ENCODE measurements around the gene CA5A.

The CA5A gene

GRCh38 chr16:87963400-87963799 is 27.1 kb upstream of the CA5A start:
- DNase-seq (ENCODE audit: low read depth in 2 of 2) = peak; percentile 50 to 56

GRCh38 chr16:87961623-87962022 is 25.3 kb upstream of the CA5A start:
- no peak for DNase-seq (ENCODE audit: low read depth in 2 of 2)

DNA sequence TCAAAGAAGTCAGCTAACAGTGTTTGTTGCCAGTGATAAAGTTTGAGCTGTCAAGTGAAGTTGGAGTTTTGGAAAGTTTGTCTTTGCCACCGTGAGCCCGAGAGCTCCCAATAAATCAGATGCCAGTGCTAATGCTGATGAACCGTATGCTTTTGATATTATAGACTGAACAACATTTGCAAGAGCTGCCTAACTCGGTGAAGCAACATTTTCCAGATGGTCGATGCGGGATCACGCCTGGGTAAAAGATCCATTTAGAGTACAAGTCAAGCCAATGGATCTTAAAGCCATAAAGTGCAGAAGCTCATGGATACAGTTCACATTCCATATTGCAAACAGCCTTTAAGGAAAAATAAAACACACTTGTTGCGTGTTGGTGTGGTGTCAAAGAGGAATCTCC is 24.5 kb upstream of the CA5A start:
- DNase-seq (ENCODE audit: low read depth in 2 of 2) = no peak

DNA sequence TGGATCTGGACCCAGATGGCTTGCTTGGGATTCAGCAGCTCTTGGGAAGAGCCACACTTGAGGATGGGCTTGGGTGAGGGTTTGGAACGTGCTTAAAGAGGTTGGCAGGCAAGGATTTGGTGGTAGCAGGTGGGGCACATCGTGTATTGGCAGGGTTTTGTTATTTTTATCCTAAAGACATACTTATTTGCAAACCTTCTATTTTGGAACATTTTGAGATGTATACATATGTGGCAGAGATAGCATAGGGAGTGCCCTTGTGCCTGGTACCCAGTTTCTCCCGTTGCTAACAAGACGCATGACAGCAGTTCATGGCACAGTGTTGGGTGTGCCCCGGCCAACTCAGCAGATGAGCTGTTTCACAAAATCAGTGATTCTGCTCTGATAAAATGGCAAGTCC is 24.0 kb upstream of the CA5A start:
- no peak for DNase-seq (ENCODE audit: low read depth in 2 of 2)

DNA sequence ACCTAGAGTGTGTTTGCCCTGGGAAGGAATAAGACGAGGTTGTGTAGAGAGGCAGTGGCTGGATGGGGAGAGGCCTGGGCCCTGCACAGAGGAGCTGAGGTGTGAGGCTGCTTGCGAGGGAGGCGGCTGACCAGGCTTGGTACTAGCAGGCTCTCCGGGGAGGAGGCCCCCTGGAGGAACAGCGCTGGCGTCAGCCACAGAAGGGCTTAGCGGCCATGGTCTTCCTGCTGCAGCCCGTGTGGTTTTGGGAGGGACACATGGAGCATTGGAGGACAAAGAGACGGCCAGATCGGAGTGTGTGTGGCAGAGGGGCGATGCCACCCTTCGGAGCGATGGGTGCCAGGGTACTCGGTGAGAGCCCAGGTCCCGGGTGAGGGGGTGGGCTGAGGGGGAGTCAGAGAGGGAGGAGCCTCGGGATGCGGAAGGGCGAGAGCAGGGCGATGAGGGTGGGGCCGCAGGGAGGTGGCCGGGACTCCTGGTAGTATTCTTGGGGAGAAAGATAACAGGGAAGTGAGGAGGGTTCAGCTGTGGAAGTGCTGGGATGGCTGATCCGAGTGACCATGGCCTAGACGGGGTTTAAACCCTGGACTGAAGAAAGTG is 23.2 kb upstream of the CA5A start:
- DNase-seq (ENCODE audit: low read depth in 2 of 2) = no peak

DNA sequence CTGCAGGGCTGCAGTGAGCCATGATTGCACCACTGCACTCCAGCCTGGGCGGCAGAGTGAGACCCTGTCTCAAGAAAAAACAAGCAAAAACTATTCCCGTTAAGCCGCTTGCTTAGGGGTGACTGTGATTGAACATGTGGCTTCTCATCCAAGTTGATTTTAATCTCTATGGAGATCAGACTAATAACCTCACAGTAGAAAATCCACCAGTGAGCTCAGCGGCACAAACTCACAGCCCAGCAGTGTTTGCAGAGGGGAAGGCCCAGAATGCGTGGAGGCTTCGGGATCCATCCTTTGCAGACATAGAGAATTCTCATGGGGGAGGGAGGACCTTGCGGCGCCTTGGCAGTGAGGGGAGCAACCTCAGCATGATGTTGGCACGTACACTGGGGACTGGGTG is 22.3 kb upstream of the CA5A start:
- no peak for DNase-seq (ENCODE audit: low read depth in 2 of 2)

DNA sequence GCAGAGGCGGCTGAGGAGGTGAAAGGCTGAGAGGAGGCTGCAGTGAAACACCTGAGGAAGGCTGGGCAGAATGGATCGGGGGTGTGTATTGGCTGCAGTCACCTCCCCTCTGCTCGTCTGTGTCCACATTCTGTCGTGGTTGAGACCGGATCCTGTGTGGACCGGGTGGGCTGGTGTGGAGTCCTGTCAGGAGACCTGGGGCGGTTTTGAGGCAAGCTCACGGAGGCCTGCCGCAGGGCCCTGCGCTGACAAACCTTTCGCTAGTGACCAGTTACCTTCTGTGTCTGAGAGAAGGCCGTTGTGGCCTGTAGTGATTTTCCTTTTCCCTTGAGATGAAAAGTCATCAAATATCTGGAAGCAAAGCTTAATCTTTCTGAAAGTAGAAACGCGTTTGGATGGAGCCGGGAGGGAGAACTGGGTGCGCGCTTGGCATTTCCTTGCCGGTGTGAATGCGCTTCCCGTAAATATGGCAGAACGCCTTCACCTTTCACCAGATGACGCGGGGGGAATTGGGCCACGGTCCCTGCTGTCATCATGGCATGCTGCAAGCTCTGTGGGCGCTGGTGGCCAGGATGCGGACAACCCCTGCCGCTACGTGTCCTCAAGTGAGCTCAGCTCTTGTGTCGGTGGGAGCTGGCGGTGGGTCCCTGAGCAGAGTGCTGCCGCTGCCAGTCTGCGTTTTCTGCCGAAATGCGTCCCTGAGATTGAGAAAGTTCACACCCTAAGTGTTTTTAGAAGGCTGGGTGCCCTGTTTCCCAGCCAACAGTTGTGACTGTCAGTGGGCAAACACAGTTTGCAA is 21.2 kb upstream of the CA5A start:
- no peak for DNase-seq (ENCODE audit: low read depth in 2 of 2)

DNA sequence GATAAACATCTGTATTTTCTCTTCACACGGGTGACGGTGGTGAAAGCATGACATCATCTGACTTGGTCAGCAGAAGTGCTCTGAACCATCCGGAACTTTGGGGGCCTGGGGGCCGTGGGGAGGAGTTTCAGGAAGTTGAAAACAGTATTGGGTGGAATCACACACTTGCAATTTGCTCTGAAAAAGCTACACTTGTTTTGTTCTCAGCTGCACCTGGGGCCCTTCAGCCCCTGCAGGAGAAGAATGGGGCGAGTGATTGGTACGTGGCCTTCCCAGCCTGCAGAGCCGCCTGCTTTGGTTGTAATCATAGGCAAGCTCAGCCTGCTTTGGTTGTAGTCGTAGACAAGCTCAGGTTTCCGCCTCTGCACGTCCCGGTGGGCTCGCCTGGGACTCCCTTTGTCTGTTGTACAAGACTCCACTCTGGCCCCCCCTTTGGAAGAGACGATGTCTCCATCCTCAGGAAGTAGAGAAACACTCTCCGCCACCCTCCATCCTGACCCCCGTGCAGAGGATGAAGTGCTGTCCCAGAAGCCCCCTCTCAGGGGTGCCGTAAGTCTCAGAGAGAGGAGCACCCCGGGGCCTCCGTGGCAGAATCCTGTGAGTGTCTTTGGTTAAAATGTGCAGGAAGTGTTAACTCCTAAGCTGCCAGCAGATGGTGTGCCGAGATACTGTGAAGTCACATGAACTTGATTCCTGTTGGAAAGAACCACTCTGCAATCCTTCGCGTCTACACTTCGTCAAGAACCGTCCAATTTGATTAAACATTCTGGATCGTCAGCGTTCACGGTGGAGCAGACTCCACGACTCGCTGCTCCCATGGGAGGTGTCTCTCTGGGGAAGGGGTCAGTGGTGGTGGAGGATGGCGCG is 20.3 kb upstream of the CA5A start:
- peak; percentile 43 to 47 for DNase-seq (ENCODE audit: low read depth in 2 of 2)

DNA sequence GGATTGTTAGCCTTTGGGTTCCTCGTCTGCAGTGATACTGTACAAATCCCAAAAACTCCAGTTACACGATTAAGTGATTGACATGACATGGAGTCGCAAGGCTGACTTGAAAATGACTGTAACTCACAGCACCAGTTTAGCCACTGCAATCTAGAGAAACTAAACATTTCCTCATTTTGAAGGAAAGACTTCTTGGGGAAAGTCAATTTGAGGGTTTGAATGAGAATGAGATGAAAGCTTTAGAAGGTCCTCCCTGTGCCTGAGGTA is 19.7 kb upstream of the CA5A start:
- no peak for DNase-seq (ENCODE audit: low read depth in 2 of 2)

- no peak for DNase-seq (ENCODE audit: low read depth in 2 of 2)
These were observed 19.2 kb upstream of the CA5A start for GRCh38 chr16:87955302-87956097.

DNA sequence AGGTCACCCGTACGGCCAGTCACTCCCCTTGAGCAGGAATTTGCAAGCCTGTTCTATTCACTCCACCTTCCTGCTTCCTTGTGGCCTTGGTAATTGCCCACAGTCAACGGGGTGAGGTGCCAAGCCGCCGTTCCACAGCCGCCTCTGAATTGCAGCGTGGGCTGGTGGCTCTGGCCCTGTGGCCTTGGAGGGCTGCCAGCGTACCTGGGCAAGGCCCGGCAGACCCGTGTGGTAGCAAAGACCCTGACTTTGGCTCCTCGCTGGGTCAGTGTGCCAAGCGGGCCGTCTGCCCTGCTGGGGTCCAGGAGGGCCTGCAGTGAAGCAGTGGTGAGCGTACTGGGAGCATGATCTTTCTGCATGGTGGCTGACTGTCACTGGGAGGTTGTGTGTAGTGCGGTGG is 18.5 kb upstream of the CA5A start:
- DNase-seq (ENCODE audit: low read depth in 2 of 2) = no peak

GRCh38 chr16:87954361-87954760 is 18.0 kb upstream of the CA5A start:
- DNase-seq (ENCODE audit: low read depth in 2 of 2) = no peak

GRCh38 chr16:87953308-87954215 is 17.2 kb upstream of the CA5A start:
- no peak for DNase-seq (ENCODE audit: low read depth in 2 of 2)

DNA sequence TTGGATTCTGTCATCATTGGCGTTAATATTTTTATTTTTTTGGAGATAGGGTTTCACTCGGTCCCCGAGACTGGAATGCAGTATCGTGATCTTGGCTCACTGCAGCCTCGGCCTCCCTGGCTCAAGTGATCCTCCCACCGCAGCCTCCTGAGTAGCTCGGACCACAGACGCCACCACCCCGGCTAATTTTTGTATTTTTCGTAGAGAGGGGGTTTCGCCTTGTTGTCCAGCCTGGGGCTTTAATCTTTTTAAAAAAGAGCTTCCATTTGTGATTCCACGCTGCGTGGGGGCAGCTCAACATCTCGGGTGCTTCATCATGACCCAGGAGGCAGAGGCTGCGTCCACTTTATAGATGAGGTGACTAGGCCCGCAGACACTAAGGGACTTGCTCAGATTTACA is 16.4 kb upstream of the CA5A start:
- no peak for DNase-seq (ENCODE audit: low read depth in 2 of 2)

DNA sequence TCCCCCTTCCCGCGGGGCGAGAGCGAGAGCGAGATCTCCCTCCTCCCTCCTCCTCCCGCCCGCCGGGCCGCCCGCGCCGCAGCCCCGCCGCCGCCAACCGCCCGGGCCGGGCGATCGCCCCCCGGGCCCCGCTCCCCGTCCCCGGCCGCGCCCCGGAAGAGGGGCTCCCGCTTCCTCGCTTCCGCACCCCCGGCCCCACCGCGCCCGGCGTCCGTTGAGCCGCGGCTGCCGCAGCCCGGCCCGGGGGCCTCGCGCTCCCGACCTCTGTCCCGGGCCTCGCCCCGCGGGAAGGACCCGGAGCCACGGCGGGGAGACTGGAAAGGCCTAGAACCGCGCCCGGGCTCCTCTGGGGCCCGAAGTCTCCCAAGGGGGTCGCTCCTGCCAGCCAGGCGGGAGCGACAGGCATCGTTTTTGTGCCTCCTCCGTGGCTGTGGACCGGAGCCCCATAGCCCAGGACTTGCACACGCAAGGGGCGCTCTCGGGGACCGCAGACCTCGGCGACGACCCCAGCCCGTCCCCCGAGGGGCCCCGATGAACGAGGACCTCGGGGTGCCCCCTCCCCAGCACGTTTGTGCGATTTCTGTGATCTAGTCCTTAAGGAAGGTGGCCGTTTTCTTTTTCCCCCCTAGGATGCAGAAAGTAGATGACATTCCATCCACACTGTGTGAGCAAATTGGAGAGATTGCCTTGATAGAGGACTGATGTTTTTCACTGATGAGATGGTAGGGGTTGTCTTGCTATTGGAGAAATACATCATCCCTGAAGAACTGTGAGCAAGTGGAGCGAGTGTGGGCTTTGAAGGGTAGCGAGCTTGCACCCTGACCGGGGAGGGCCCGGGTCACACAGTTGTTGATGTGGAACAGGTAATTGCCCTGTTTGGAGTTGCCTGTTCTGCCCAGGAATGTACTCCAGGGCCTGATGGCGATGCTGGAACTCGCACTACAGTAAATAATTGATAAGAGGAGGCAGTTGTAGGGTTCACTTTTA is 15.5 kb upstream of the CA5A start:
- no peak for DNase-seq (ENCODE audit: low read depth in 2 of 2)

DNA sequence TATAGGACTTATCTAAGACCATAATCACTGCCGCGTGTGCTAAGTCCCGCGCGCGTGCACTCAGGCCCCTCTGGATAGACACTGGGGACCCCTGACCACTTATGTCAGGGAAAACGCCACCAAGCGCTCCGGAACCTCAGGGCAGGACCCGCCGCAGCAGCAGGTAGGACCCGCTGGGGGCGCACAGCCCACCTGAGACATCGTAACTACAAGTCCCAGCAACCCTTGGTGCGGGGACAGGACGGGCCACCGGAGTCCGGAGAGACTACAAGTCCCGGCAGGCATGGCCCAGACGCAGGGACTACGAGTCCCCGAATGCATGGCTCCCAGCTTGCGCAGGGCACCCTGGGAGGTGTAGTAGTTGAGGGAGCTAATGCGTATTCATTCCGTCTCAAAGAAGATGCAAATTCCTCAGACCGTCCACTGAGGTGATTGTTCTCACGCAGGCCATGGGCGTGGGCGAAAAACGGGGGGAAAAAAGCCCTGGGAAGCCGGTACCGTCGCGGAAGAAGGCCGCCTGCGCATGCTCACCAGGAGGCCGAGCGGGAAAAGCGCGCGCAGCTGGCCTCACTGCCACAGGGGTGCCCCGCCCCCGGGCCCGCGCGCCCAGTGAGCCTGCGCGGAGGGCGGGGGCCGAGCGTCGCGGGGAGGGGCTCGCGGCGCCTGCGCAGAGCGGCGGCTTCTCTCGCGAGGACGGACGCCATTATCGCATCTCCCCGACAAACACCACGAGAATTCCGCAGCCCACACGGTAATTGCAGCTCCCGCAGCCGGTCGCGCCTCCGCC is 14.6 kb upstream of the CA5A start, which contains the start of gene BANP:
Gene BANP, plus strand, starts transcription at position 670 of the 787 bp plus-strand sequence. CDS start 23,682 bp downstream, outside the sequence.
- peak; percentile 92 to 94 for DNase-seq (ENCODE audit: low read depth in 2 of 2)

- no peak for DNase-seq (ENCODE audit: low read depth in 2 of 2)
These were observed 12.9 kb upstream of the CA5A start for GRCh38 chr16:87949071-87949744.

DNA sequence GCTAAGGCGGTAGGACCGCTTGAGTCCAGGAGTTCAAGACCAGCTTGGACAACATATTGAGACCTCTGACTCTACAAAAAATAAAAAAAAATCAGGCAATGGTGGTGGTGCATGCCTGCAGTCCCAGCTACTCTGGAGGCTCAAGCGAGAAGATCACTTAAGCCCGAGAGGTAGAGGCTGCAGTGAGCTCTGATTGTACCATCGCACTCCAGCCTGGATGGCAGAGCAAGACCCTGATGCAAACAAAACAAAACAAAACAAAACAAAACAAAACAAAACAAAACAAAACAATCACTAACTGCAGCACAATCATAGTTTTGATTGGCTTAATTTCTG is 12.4 kb upstream of the CA5A start:
- no peak for DNase-seq (ENCODE audit: low read depth in 2 of 2)
